ENCODE results near the gene CNNM1.

The CNNM1 gene

DNA sequence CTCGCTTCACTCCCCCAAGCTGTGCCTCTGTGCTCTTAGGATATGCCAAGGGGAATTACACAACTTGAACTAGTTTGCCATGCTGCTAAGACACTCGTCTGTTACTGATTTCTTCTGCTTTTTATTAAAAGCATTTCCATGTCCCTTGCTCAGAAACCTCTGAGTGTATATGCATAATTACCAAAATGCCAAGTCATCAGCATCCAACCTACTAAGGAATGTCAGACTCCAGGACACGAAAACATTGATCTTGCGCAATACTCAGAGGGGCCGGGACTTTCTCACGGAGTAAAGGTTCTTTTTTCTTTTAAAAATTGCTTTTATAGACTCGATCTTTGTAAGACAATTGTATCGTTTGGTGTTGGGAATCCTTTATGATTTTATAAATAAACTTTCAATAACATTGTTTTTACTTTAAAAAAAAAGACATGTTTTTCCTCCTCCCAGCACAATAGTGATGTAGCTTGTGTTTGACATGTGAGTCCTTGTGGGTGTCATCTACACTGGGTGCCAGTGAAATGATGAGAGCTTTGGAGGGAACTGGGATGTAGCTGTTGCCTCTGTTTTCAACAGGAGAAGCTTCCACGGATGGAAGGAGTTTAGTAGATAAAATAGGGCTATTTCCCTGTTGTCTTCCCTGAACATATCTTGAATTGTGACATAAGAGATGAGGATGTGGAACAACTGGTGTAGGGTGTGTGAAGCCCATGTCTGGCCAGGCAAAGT is 43.6 kb downstream of the CNNM1 start:
- DNase-seq (ENCODE audit: low read depth in 2 of 2): peak in 1 of 2 experiments; percentile 49

DNA sequence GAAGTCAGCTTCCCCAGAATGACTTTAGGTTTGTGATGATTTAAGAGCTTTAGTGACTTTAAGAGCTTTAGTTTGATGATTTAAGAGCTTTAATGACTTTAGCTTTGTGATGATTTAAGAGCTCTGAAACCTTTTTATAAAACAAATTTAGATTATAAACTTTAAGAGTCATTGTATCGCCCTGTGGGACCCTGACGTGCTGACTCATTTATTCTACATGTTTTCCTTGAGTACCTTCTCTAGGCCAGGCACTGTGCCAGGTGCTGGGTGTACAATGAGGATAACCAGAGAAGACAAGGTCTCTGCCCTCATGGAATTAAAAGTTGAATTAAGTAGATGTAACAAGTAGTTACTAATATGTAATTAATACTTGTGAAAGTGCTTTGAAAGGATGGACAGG is 45.4 kb downstream of the CNNM1 start:
- DNase-seq (ENCODE audit: low read depth in 2 of 2): no peak

DNA sequence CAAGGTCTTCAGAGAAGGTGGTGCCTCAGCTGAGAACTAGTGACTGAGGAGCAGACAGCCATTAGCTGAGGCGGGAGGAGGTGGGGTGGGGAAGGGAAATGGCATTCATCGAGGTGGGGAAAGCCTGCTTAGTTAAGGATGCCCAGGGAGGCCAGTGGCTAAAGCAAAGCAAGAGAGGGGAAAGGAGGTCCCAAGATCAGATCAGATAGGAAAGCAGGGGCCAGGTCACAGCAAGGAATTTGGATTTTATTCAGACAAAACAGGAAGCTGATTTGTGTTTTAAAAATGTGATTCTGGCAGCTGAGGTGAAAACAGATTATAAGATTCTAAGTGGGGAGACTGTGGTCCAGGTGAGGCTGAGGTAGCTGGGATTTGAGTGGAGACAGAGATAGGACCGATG is 45.8 kb downstream of the CNNM1 start:
- DNase-seq (ENCODE audit: low read depth in 2 of 2): no peak

DNA sequence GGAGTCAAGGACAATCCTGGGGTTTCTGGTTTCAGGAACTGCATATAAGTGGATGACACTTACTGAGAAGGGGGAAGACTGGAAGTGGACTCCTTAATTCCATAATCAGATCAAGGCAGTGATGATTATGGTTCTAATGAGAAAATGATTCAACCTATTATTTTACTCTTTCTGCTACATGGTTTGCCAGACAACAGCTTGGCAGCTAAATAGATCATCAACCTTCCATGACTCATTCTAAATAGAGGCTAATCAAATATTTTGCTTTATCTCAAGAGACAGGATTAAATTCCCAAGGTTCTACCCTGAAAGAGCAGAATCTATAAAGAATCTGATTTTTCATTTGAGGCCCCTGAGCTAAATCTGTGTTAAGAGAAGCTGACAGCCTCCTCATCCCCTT is 46.3 kb downstream of the CNNM1 start:
- DNase-seq (ENCODE audit: low read depth in 2 of 2): no peak

DNA sequence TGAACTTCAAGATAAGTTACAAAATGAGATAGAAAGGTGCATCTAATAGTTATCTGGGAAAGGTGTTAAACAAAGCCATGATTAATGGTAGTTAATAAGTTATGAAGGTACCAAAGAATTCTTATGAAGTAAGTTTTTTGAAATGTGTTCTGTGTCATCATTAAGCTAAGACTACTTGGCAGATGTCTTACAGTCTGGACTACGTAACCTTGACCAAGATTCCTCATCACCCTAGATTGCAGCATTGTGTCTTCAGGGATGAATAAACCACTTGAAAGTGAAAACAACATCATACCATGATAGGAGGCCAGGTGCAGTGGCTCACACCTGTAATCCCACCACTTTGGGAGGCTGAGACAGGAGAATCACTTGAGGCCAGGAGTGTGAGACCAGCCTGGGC is 53.0 kb downstream of the CNNM1 start:
- no peak for DNase-seq (ENCODE audit: low read depth in 2 of 2)

DNA sequence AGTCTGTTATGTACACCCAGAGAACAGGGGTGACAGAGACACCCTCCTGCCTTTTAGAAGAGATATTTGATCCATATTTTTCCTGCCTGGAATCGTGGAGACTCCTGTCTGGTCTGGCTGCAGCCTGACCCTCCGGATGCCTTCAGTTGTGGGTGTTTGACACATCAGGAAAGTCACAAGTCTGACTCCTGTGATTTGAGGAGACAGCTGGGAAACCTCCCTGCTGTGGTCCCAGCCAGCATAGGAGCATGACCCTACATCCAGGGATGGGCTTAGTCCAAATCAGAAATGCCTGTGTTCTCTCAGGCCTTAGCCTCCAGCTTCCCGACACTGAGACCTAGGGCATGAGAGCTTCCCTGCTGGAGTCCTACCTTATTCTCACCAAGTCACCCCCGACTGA is 57.9 kb downstream of the CNNM1 start:
- DNase-seq (ENCODE audit: low read depth in 2 of 2): no peak

DNA sequence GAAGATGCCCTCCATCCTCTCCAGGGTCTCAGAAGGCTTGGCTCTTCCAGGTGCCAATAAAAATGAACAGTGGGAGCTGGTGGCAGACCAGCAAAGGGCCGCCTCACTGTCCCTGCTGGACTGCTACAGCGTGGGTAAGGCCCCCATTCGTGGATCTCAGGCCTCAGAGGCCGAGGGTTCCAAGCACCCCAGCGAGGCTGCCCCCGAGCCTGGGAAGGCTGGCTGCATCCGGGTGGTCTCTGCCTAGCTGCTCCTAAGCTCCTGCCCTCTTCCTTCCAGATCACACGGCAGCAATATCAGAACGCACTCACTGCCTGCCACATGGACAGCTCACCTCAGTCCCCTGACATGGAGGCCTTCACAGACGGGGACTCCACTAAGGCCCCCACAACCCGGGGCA is 58.4 kb downstream of the CNNM1 start:
- no peak for DNase-seq (ENCODE audit: low read depth in 2 of 2)

DNA sequence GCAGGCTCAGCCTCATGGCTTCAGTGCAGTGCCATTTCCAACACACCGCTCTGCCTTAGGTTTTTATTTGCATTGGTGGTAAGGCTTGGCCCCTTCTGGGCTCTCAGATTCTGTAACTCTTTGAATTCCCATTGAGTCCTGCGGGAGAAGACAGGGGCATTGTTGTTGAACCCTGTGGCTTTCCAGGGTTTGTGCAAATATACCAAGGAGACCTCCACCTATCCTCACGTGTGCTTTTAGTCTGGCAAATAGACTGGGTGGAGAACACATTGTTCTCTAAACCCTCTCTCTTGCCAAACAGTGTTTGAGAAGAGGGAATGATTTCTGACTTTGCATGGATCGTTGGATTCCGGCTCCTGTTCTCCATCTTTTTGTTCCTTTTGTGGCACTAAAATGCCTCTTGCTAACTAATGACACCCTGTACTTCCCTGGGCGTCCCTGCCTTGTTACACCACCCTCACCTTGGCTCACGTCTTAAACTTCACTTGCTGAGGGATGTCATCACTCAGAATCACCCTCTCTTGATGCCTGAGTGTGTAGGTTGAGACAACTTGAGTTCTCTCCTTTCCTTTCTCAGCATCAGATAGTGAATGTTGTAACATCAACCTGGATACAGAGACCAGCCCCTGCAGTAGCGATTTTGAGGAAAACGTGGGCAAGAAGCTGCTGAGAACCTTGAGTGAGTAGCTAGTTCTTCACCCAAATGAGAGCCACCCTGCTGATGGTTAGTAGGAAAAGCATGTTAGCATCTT is 60.7 kb downstream of the CNNM1 start:
- DNase-seq (ENCODE audit: low read depth in 2 of 2): no peak

DNA sequence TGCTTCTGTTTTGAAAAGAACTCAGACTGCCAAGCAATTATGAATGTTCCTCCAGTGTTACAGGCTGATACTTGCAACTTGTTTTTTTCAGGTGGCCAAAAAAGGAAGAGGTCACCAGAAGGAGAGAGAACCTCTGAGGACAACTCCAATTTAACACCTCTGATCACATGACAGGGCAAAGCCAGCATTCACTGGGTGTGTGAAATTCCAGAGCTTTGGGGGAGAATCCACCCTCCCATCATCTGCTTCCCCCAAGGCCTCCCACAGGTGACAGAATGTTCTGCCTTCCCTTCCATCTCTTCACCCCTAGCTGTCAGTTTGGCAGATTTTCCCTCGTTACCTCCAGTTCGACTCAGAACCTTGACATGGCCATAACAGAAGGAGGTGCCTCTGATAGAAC is 62.2 kb downstream of the CNNM1 start:
- no peak for DNase-seq (ENCODE audit: low read depth in 2 of 2)

DNA sequence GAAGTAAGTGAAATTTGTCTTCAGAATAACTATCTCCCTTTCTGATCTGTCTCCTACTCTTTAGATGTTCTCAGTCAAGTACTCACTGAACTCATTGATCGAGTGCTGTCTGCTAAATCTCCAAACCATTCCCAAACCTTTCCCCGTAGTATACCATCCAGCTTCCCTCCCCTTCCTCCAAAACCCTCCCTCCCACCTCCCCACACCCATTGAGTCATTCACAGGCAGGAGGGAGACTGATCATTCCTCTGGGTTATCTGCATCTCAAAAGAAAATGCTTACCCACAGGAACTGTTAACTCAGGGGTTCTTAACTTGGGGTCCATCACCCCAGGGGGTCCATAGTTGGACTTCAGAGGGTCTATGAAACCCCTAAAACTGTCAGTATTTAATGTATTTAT is 63.9 kb downstream of the CNNM1 start:
- no peak for DNase-seq (ENCODE audit: low read depth in 2 of 2)

DNA sequence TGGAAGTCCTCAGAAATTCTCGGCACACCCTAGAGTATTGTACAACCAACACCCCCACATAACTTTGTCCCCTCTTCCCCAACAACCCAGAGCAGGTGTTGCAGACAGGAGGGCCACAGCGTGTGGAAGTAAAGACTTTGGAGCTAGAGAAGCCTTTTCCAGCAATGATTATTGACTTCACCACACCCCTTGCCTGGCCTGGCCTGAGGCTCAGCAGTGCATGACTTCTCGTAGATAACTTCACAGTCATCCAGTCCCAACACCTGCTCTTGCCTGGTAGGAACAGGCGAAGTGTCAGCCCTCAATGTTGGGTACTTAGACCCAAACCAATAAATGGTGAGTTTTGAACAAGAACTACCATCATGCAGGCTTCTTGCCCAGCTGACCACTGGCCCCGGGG is 64.5 kb downstream of the CNNM1 start:
- DNase-seq (ENCODE audit: low read depth in 2 of 2): no peak

DNA sequence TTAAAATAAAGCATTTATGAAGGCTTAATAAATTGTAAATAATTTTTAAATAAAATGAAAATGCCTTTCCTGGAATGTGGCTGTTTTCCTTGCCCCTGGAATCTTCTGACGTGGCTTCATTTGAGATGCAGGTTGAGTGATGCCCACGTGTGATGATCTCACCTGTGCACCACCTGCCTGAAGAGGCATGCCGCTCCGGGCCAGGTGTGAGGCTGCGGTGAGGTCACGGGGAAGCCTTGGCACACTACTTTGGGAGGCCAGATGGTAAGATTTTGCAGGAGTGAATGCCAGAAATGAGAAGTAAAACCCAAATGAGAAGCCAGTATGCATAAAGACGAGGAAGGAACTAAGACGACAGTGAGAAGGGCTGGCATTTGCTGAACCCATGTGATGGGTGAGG is 65.1 kb downstream of the CNNM1 start:
- DNase-seq (ENCODE audit: low read depth in 2 of 2): no peak

DNA sequence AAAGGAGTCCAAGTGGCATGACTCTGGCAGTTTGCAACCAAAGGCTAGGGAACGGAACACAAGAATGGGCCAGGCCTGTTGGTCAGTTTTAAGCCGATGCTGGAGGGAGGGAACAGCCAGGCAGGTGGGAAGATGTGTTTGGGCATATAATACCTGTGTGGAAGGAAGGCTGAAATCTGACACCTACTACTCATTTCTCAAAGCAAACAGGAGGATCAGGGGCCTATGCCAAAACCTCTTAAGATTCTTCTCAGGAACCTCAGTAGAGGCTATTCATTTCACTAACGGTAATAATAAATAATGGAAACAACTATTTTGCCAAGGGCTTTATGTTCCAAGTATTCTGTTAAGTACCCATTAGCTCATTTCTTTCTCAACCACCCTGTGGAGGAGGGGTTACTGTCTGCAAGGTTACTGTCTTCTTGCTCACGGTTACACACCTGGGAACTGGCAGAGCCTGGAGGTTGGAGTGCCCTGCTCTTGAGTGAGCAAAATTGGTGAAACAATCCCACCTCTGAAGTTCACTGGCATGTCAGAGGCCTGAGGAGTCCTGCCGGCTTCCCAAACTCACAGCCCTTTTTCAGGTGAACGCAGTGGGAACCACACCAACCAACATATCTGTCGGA is 65.7 kb downstream of the CNNM1 start:
- DNase-seq (ENCODE audit: low read depth in 2 of 2): no peak

DNA sequence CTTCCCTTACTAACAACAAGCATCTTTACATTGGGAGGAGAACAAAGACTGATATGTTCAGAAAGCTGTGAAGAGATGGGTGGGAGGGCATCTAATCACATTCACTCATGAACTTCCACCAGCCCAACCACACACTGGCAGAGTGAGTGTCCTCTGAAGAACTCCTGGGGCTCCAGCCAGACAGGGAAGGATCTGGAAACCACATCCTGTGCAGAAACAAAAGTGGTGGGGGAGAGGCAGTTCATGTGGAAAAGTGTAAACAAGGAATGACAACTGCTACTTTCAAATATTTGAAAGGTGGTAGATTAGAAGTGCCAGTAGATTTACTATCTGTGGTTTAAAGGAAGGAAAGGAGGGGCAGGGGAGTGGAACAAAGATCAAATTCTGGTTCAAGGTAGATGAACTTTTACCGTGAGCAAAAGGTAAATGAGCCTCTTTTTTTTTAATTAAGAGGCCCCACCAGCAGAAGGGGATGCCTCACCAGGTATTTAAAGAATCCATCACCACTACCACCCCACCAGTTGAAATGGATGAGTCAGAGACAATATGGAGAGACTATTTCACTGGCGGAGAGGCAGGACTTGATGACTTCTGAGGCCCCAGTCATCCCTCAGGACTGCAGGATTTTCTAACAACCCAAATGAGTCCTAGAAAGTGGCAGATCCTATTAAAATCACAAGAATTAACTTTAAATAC is 66.7 kb downstream of the CNNM1 start:
- DNase-seq (ENCODE audit: low read depth in 2 of 2): peak; percentile 43 to 45

DNA sequence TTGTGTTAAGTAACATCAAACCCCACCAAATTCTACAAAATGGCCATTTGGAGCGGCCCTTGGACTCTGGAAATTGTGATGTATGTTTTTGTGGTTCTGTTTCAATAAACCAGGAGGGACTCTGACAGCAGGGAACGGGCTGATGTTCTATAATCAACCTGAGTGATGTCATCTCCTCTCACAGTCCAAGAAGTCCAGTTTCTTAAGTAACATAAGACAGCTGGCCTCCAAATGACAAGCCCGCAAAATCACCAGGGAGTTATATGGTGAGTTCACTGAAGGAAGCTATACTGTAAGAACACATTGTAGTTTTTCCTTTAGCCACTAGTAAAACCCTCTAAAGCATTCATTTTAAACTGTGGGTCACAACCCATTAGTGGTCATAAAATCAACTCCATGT is 67.3 kb downstream of the CNNM1 start:
- DNase-seq (ENCODE audit: low read depth in 2 of 2): no peak

DNA sequence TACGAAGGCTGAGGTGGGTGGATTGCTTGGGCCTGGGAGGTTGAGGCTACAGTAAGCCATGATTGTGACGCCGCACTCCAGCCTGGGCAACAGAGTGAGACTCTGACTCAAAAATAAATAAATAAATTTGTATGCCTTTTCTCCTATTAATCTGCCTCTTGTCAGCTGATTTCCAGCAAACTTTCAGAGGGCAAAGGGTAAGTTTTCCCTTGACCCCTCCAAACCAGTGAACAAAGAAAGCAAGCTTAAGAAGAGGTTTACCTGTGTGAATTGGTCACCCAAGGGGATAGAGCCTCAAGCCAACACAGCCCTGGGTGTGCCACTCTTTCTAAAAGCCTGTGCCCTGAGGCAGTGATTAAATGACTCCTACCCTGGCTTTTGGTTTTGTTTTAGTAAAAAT is 70.5 kb downstream of the CNNM1 start:
- no peak for DNase-seq (ENCODE audit: low read depth in 2 of 2)

DNA sequence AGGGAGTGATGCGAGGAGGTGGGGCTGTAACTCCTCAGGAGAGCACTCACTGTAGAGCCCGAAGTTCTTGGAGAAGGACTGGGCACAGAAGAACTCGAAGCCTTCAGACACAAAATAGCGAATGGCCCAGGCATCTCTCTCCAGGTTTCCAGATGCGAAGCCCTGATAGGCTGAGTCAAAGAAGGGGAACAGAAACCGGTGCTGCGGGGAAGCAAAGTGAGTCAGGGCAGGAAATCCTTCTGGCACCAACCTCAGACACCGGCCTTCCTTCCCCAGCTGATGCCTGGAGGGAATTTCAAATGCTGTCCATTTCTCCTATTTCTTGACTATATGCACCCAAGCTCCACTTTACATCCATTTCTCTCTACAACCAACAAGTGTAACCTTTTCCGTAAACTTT is 74.5 kb downstream of the CNNM1 start:
- no peak for DNase-seq (ENCODE audit: low read depth in 2 of 2)

DNA sequence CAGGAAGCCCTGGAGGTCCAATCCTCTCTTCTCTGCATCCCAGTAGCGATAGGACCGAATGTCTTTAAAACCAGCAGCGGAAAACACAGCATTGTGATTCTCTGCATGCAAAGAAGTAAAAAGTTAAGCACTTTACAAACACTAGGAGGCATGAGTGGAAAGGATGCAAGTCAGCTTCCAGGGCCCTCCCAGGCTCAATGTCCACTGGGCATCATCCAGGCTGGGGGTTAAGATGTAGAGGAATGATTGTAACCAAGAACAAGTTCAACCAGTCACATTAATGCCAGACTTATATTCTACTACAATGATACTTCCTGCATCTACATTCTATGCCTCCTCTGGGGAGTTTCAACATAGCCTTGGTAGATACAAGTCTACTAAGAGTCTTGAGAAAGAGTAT is 77.0 kb downstream of the CNNM1 start:
- no peak for DNase-seq (ENCODE audit: low read depth in 2 of 2)

DNA sequence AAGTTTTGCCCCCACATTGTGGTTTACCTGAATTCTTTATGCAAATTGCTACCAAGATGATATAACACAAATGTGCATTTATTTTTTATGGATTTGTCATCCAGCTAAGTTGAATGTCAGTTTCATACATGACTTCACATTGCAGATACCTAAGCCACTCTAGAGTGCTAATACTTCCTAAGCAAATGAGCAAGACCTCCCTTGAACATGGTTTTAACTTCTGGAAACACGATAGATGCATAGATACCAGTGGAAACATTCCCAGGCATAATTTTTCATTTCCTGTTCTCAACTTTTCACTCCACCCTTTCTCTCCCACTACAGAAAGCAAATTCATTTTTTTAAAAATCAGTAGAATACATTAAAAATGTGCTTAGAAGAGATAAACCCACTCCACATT is 81.0 kb downstream of the CNNM1 start:
- no peak for DNase-seq (ENCODE audit: low read depth in 2 of 2)

DNA sequence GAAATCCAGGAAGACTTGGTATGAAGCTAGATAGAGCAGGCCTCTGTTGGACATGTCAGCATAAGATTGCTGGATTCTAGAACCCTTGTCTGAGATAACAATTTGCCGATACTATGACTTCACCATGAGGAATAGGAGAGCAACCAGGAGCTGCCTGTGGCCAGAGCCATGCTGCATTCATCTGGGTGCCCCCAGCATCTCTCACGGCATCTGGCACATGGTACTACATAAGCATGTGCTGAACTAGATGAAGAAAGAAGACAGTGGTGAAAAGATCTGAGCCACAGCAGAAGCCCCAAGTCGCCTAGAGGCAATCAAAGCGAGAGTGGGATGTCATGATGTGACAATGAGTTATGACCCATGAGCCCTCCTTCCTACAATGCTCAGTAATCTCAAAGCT is 81.7 kb downstream of the CNNM1 start:
- no peak for DNase-seq (ENCODE audit: low read depth in 2 of 2)

DNA sequence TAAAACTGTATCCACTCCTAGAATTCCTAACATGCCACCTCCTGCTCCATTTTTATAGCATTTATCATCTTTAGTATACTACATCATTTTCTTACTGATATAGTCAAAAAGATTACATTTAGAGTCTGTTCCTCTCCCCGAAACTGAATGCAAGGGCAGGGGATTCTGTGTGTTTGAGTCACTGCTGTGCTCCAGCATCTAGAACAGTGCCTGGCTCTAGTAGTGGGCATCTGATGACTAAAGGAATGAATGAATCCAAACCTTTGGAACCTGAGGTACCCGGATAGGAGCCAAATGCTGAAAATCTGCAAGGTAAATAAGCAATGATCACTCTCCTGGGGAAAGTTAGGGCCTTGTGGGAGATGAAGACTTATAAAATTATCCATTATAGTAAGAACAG is 82.4 kb downstream of the CNNM1 start:
- no peak for DNase-seq (ENCODE audit: low read depth in 2 of 2)

DNA sequence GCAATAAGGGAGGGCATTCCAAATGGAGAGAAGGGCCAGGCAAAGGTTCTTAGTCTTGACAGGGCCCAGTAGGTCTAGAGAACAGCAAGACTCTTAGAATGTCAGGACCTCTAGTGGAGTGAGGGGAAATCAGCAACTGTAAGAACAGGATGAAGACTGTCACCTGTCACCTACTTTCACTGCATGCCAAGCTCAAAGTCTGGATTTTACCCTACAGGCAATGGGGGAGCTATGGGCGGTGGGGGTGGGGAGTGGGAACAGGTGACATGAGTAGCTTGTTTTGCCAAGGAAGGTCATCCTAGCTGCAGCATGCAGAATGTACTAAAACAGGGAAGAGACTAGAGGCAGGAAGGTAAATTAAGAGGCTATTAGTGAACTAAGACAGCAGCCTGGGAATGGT is 82.9 kb downstream of the CNNM1 start:
- DNase-seq (ENCODE audit: low read depth in 2 of 2): no peak
